Common myeloid progenitor, CD34-positive (primary cell): ENCODE results near the gene UBE2R2.

Experiments
- CTCF ChIA-PET: fragments of 350-600 bp; sonication (Branson Sonifier 250); formaldehyde crosslinking; loops from one replicate; lab custom pipeline; 2021; ENCODE audit warnings: antibody characterized with exemption; lab: Charles Lee
- POLR2A ChIA-PET: fragments of 350-600 bp; sonication (Branson Sonifier 250); formaldehyde crosslinking; loops from one replicate; lab custom pipeline; 2021; ENCODE audit warnings: antibody characterized with exemption; lab: Charles Lee
- DNase-seq, 3 donors: peaks; one replicate each; pipeline versions ENCODE4 v3.0.0 to v3.0.0-alpha.2; 2013
- H3K27ac ChIP-seq, 2 experiments: 1 replicate in 1 of 2; 2 replicates in 1 of 2; pipeline ENCODE4 v1.7.0; 2013; ENCODE audit warnings: inconsistent platforms in 2 of 2, low read length in 2 of 2, mild to moderate bottlenecking in 2 of 2, low read depth in 1 of 2, moderate library complexity in 1 of 2; ENCODE audit not compliant: severe bottlenecking in 2 of 2, insufficient read depth in 1 of 2, poor library complexity in 1 of 2
- H3K27me3 ChIP-seq, 5 experiments: replicated peaks in 2 of 5; 1 replicate in 3 of 5; 2 replicates in 2 of 5; pipeline versions ENCODE4 v1.6.1 to v1.7.0; 2013; ENCODE audit warnings: low read length in 4 of 5, mild to moderate bottlenecking in 2 of 5, moderate library complexity in 2 of 5, inconsistent platforms in 1 of 5; ENCODE audit not compliant: insufficient read depth in 5 of 5, control insufficient read depth in 4 of 5
- H3K36me3 ChIP-seq, 4 experiments: 1 replicate in 2 of 4; 2 replicates in 2 of 4; pipeline versions ENCODE4 v1.6.1 to v1.7.0; 2013; ENCODE audit warnings: low read length in 3 of 4, control low read depth in 1 of 4, mild to moderate bottlenecking in 1 of 4; ENCODE audit not compliant: control insufficient read depth in 4 of 4, insufficient read depth in 4 of 4
- H3K4me1 ChIP-seq, 4 experiments: 1 replicate in 3 of 4; 2 replicates in 1 of 4; pipeline versions ENCODE4 v1.6.1 to v1.7.1; 2013; ENCODE audit warnings: low read length in 3 of 4, mild to moderate bottlenecking in 3 of 4, control low read depth in 1 of 4, inconsistent platforms in 1 of 4, moderate library complexity in 1 of 4; ENCODE audit not compliant: control insufficient read depth in 4 of 4, insufficient read depth in 4 of 4; ENCODE audit errors: control extremely low read depth in 1 of 4
- H3K4me3 ChIP-seq, 7 experiments: 1 replicate in 4 of 7; 2 replicates in 3 of 7; pipeline versions ENCODE4 v1.5.1 to v1.7.0; 2013; ENCODE audit warnings: mild to moderate bottlenecking in 7 of 7, low read length in 6 of 7, moderate library complexity in 6 of 7, inconsistent platforms in 2 of 7, low read depth in 2 of 7, control low read depth in 1 of 7; ENCODE audit not compliant: insufficient read depth in 4 of 7, control insufficient read depth in 1 of 7; ENCODE audit errors: extremely low read depth in 1 of 7
- H3K9me3 ChIP-seq, 5 experiments: 1 replicate in 4 of 5; 2 replicates in 1 of 5; pipeline versions ENCODE4 v1.6.1 to v1.7.1; 2013; ENCODE audit warnings: low read length in 4 of 5, mild to moderate bottlenecking in 2 of 5, inconsistent platforms in 1 of 5, low read depth in 1 of 5, moderate library complexity in 1 of 5; ENCODE audit not compliant: control insufficient read depth in 4 of 5, insufficient read depth in 2 of 5; ENCODE audit errors: control extremely low read depth in 1 of 5
- WGBS: methylation state at CpG from one replicate; pipeline ENCODE4 v1.1.5; 2013; ENCODE audit not compliant: insufficient coverage; 5-methylcytosine and 5-hydroxymethylcytosine counted together

UBE2R2 gene

DNA sequence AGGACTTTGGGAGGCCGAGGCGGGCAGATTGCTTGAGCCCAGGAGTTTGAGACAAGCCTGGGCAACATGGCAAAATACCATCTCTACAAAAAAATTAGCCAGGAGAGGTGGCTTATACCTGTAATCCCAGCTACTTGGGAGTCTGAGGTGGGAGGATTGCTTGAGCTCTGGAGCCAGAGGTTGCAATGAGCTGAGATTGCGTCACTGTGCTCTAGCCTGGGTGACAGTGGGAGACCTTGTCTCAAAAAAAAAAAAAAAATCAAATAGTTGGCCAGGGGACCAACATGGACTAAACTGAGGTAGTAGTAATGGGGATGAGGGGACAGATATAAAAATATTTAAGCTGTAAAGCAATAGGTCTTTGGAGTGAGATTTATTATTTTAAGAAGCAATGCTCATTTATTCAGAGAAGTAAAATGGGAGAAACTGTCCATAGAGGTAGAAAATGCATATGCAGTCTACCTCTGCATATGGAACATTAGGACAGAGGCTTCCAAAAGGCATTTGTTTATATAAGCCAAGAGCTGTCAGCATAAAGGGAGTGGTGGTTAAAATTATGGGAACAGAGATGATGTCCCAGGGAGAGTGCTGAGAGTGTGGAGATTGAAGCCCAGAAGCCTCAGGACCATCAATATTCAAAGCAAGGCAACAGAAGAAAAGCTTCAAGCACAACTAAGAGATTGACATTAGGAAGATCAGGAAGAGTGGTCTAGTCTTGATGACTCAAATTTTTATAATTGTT, 98.1 kb downstream of the UBE2R2 start:
- ChIA-PET POLR2A (no interaction called here), CTCF (interaction anchor here (1.0 to 5.8 kb wide), 2 partner anchors 10 to 101 kb away, joined by 3 to 31 read pairs; no protein-coding TSS in a partner anchor)
- peaks cover 13 to 59% (median 41%) of the 10 kb centered on the region in 4 experiments for H3K36me3 ChIP-seq
- no peaks in the 10 kb centered on the region for H3K9me3 ChIP-seq
- no peaks in the 10 kb centered on the region for H3K27me3 ChIP-seq
- H3K27ac ChIP-seq, result no peak overlapping the region
- WGBS, result no CpG with 5 or more reads among the region's 3 CpGs
- no peak for DNase-seq
- no peaks in the 10 kb centered on the region for H3K4me1 ChIP-seq
- no peak overlapping the region for H3K4me3 ChIP-seq

- Histone ChIP-seq H3K36me3 (peaks cover 13 to 76% (median 55%) of the 10 kb centered on the region in 4 experiments), H3K27ac (no peak overlapping the region), H3K4me1 (no peaks in the 10 kb centered on the region), H3K9me3 (no peaks in the 10 kb centered on the region), H3K27me3 (no peaks in the 10 kb centered on the region), H3K4me3 (no peak overlapping the region)
- WGBS, result 96% methylated on average over 8 of the region's 9 CpGs
- ChIA-PET CTCF (interaction anchor here (1.3 to 2.4 kb wide), 2 partner anchors 11 to 16 kb away, joined by 3 to 6 read pairs; no protein-coding TSS in a partner anchor), POLR2A (no interaction called here)
- DNase-seq, result no peak
Measured at GRCh38 chr9:33917036-33917435, 100.1 kb downstream of the UBE2R2 start.

DNA sequence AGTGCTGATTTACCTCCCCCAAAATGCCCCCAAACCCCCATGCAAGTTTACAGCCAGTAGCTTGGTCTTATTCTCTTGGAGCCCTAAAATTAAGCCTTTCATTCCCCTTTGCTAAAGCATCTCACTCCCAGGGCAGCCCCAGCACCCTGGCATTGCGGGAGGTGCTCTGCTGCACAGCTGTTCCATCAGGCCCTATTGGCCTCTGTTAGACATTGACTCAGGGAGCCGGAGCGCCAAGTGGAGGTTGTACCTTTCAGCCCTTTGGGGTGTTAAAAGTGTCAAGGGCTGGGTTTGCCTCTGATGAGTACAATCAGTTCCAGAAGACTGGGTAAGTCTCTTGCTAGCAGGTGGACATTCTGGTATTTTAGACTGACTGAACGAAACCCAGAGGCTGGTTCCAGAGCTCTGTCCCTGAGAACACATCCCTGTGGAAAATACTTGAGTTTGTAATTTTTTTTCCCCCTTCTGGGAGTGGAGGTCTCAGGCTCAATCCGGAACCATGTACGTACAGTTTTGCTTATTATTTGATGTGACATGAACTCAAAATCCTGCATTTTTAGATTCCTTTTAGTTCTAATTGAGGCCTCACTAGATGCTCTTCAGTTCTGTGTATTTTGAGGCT, 102.4 kb downstream of the UBE2R2 start:
- H3K36me3 ChIP-seq, result peaks cover 19 to 86% (median 64%) of the 10 kb centered on the region in 4 experiments
- H3K27ac ChIP-seq, result peak overlapping the region in 1 of 2 experiments; percentile 46
- no peaks in the 10 kb centered on the region for H3K4me1 ChIP-seq
- H3K4me3 ChIP-seq, result no peak overlapping the region
- WGBS, result 100% methylated on average over 4 of the region's 6 CpGs
- H3K27me3 ChIP-seq, result no peaks in the 10 kb centered on the region
- H3K9me3 ChIP-seq, result no peaks in the 10 kb centered on the region
- CTCF ChIA-PET, result interaction anchor here (1.2 to 2.4 kb wide), 2 partner anchors 13 to 14 kb away, joined by 4 to 6 read pairs; no protein-coding TSS in a partner anchor
- POLR2A ChIA-PET, result no interaction called here
- DNase-seq, result no peak

GRCh38 chr9:33921967-33922895, 105.3 kb downstream of the UBE2R2 start:
- Histone ChIP-seq H3K36me3 (peaks cover 30 to 100% (median 77%) of the 10 kb centered on the region in 4 experiments), H3K27me3 (no peaks in the 10 kb centered on the region), H3K9me3 (no peaks in the 10 kb centered on the region), H3K4me3 (no peak overlapping the region), H3K27ac (no peak overlapping the region), H3K4me1 (no peaks in the 10 kb centered on the region)
- WGBS, result 100% methylated on average over 7 of the region's 14 CpGs
- DNase-seq, result peak; percentile 28 to 38 (median 28)
- ChIA-PET CTCF (interaction anchor here (0.8 to 4.7 kb wide), 5 partner anchors 9 to 19 kb away, joined by 3 to 31 read pairs (median 4); no protein-coding TSS in a partner anchor), POLR2A (no interaction called here)

DNA sequence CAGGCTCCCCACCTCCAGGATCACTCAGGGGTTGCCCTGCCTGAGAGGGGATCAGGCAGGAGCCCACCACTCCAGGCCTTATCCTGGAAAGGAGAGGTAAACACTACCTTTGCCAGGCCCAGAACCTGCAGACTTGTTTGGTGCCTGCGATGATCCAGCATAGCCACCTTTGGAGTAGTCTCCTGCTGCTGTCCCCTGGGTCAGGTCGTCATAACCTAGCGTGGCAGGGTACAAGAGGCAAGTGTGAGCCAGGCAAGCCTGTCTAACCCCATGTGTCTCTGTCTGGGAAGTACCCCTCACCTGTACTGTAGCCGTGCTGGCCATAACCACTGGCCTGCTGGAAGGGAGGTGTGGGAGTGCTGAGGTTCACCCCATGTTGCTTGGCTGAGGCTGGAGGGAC, 106.1 kb downstream of the UBE2R2 start:
- H3K9me3 ChIP-seq, result no peaks in the 10 kb centered on the region
- no peak overlapping the region for H3K4me3 ChIP-seq
- H3K27me3 ChIP-seq, result no peaks in the 10 kb centered on the region
- no peak overlapping the region for H3K27ac ChIP-seq
- 96% methylated on average over 4 of the region's 4 CpGs for WGBS
- ChIA-PET POLR2A (no interaction called here), CTCF (interaction anchor here (4.1 to 4.7 kb wide), 2 partner anchors 10 kb away, joined by 18 to 31 read pairs; no protein-coding TSS in a partner anchor)
- H3K4me1 ChIP-seq, result no peaks in the 10 kb centered on the region
- H3K36me3 ChIP-seq, result peaks cover 27 to 100% (median 75%) of the 10 kb centered on the region in 4 experiments
- DNase-seq, result no peak

- H3K36me3 ChIP-seq, result peaks cover 25 to 100% (median 76%) of the 10 kb centered on the region in 4 experiments
- no peak for DNase-seq
- no peaks in the 10 kb centered on the region for H3K4me1 ChIP-seq
- H3K27ac ChIP-seq, result no peak overlapping the region
- POLR2A ChIA-PET, result no interaction called here
- no peaks in the 10 kb centered on the region for H3K27me3 ChIP-seq
- H3K4me3 ChIP-seq, result no peak overlapping the region
- 98% methylated on average over 9 of the region's 14 CpGs for WGBS
- H3K9me3 ChIP-seq, result no peaks in the 10 kb centered on the region
- CTCF ChIA-PET, result interaction anchor here (0.7 to 4.7 kb wide), 6 partner anchors 9 to 24 kb away, joined by 3 to 31 read pairs (median 4); no protein-coding TSS in a partner anchor
Measured at GRCh38 chr9:33923998-33924701, 107.2 kb downstream of the UBE2R2 start.
